NCI-H1930 (cell line): ENCODE results near the gene ING5.
"Not testable (repeated sequence)": the region's sequence is repeated elsewhere in the genome, so short reads cannot be mapped to it uniquely, and the experiment has no call there.

Source experiments
- DNase-seq, 2 experiments: peaks; one replicate each; lab custom pipeline; 2025; lab: John Stamatoyannopoulos, UW

The ING5 gene

DNA sequence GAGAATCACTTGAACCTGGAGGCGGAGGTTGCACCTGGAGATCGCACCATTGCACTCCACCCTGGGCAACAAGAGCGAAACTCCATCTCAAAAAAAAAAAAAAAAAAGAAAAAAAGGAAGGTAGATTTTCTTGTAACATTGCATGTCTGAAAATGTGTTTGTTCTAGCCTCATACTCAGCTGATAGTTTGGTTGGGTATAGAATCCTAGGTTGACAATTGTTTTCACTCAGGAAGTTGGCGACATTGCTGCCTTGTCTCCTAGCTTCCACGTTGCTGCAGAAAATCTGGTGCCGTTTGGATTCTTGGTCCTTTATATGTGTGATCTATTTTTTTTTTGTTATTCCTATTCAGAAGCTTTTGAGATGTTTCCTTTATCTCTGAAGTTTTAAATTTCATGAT, 4.7 kb downstream of the ING5 start:
- no peak for DNase-seq

DNA sequence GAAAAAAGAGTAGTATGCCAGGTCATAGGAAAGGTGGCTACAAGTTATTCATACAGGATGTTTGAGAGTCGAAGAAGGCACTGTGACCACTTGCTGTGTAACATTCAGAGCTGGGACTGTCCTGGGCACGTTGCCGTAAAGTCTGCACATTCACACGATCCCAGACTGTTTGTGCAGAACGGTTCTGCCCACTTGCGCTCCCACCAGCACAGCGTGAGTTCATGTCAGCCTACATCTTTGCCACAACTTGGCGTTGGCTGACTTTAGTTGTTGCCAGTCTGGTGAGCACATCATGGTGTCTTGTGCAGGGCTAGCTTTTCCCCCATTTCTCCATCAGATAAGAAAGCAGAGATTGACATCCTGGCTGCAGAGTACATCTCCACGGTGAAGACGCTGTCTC, 7.0 kb downstream of the ING5 start:
- no peak for DNase-seq

DNA sequence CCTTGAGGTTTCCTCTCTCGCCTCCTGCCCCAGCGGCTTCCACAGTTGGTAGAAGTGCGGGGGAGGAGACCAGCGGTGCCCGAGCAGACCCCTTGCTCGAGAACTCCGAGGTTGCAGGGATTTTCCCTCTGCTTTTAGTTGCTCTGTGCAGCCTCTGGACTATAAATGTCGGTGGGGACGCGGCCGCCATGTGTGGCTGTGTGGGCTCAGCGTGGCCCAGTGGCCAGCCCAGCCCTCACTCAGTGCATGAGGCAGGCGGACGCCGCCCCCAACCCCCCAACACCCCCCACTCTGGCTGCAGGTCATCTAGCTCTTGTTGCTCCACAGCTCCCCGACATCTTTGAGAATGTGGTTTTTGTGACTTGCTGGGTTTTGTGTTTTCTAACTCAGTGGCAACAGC, 17.3 kb downstream of the ING5 start:
- DNase-seq: no peak

DNA sequence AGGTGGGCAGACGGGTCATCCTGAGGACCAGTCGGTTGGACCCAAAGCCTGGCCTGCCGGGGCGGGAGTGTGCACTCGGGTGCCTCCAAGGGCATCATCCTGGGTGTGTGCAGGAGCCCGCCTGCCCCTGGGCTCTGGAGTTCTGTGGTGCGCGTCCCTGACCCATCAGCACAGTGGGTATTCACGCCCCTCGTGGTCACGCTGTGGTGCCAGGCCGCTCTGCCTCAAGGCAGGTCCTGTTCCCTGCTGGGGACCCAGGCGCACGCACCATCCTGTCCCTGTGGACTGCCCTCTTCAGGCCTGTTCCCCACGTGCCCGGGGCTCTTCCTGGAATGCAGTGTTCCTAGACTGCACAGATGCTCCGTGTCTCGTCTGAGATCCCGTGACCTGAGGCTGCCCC, 18.3 kb downstream of the ING5 start:
- DNase-seq: no peak

DNA sequence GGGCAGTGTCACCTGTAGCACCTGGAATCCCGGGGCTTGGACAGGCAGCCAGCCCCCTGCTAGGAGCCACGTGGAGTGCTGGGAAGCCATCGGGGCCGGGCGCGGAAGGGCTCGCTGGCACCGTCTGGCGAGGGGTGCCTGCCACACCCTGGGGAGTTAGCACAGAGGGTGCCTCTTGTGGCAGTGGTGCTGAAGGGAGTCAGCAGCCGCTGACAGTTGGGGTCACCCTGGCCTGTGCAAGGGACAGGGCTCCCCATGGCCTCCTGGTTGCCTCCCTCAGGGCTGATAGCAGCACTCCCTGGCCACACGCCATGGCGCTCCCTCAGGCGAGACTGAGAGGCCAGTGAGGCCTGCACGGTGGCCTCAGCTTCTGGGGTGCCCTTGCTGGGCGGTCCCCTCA, 18.7 kb downstream of the ING5 start:
- DNase-seq: no peak

DNA sequence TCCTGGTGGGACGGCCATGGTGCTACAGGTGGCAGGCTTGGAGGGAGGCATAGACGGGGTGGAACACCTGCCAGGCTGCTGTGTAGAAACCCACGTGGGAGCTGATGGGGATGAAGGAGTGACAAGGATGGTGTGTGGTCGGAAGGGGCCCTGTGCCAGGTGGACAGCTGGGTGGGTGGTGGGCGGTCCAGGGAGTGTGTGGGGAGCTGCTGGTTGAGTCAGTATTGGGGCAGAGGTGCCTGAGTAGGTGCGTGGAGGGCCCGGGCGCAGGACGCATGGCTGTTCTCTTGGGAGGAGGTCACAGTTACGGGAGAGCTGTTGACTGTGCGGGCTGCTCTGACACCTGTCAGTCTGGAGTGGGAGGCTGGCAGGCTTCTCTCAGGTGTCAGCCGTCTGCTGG, 20.0 kb downstream of the ING5 start:
- no peak for DNase-seq

DNA sequence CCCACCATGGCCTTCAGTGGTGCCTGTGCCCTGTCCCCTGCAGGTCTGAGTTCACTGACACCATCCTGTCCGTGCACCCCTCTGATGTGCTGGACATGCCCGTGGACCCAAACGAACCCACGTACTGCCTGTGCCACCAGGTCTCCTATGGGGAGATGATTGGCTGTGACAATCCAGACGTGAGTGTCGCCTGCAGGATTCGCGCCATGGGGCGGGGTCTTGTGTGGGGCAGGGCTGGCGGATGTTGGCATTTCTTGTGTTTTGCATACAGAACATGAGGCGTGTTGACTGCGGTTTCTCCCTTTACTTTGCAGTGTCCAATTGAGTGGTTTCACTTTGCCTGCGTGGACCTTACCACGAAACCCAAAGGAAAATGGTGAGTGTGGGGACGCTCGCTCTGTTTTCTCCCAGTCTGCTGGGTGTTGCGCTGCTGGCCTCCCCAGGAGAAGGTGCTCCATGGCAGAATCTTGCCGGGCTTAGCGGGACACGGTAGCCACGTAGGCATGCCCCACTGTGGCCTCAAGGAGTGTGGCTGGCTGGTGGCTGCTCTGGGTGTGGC, 21.1 kb downstream of the ING5 start:
- DNase-seq: no peak

DNA sequence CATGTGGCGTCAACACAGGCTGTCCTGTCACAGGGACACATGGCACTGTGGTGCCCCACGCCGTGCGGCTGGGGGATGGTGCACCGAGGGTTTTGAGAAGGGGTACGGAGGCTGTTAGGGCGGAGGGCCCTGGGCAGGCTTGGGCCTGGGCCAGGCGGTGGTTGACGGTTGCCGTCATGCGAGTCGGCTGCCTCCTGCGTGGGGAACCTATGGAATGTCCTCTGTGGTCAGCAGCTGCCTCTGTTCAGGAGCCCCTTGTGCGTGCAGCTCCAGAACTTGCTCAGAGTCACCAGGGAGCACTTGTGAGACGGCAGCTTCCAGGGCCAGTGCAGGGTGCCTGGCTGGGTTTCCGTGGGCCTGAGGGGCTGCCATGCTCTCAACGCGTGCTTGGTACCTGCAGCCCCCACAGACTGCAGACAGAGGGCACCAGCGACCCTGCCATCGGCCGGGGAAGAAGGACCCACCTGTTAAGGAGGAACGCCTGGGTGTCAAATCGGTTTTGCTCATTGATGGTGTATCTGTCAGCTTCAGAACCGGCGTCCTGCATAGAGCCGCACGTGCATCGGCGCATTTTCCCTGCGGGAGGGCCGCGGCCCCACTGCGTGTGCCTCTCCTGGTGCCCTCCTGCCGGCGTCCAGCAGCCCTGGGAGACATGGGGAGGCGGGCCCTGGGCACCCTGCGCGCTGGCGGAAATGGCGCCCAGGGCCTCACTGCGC, 22.6 kb downstream of the ING5 start:
- no peak for DNase-seq

DNA sequence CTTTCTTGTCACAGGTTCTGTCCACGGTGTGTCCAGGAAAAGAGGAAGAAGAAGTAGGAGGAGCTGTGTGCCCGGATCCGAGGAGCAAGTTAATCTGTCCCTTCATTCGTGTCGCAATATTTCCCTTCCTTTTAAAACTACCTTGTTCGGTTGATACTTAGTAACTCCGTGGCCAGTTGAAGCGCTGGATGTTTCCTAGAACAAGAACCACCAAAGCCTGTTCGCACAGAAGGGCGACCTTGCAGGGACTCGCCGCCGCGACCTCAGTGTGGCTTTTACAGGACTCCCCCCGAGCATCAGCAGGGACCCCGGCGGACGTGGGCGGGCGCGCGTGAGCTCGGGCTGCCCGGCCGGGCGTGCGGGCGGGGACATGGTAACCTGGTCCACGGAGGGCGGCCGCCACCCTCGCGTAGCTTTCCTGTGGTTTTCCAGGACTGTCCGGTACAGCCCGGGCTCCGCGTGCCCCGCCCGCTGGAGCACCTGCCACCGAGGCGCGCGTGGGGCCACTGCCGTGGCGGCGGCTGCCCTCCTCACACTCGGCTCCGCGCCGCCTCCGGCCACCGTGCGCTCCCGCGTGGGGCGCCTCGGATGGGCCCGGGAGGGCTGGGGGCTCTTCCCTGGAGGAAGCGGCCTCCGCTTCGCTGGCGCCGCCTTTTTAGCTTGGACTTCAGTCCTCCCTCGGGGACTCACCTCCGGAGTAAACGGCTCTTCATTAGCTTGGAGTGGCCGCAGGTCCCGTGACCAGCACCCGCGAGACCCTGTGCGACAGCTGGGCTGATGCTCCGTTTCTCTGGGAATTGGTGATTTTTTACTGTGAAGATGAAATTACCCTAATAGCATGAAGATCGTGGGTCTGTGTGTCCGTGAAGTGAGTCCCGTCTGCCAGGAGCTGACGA, 23.4 kb downstream of the ING5 start:
- no peak for DNase-seq

DNA sequence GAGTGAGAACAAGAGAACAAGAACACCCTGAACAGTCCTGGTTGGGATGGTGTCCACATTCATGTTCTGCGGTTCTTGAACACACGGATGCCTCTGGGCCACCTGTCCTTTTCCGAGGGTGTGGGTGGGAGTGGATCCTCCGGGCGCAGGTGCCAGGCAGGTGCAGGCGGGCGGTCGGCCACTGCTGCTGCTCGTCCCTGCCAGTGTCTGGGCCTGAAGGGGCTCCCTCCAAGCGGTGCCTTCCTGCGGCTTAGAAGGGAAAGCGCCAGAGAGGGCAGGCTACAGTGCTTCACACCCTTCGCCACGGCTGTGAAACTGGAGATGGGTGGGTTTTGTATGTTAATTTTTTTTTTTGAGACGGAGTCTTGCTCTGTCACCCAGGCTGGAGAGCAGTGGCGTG, 24.6 kb downstream of the ING5 start:
- no peak for DNase-seq

DNA sequence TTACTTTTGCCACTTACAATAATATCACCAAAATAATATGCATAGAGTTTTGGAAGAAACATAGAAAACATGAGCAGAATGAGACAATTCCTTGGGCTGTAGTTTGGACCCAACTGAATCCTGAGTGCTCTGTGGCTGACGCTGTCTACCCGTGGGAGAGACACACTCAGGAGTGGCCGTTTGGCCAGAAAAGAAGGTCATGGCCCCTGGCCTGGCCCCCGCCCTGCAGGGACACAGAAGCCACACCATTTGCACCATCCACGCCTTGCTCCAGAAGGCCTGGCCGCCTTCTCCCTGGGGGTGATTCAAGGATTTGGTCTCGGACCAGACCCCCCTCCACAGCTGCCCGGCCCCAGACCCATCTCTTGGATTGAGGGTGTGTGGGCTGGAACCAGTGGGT, 26.2 kb downstream of the ING5 start:
- no peak for DNase-seq

DNA sequence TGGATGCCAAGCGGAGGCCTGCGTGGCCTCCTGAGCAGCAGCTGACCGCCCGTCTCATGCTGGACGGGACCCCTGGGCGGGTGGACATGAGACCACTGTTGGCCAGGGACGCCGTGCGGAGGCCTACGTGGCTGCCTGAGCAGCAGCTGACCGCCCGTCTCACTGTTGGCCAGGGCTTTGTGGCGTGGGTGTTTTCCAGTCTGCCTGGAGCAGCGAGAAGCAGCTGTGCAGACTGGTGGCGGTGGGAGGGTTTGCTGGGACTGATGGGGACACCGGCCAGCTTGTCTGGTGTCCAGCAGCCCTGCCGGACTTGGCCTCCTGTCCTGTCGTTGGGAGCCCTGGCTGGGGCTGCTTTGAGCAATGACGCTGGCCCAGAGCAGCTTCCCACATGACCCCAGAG, 26.8 kb downstream of the ING5 start:
- no peak for DNase-seq

DNA sequence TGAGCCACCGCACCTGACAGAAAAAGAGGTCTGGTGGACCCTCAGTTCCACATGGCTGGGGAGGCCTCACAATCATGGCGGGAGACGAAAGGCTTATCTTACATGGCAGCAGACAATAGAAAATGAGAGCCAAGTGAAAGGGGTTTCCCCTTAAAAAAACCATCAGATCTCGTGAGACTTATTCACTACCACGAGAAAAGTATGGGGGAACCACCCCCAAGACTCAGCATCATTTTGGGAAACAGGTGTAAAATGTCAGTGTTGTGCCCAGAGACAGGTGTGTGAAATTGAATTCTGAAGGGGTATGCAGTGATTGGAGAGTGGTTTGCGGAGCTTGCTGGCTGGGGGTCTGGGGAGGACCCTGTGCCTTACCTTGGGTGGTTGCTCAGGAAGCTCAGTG, 28.0 kb downstream of the ING5 start:
- DNase-seq: no peak

DNA sequence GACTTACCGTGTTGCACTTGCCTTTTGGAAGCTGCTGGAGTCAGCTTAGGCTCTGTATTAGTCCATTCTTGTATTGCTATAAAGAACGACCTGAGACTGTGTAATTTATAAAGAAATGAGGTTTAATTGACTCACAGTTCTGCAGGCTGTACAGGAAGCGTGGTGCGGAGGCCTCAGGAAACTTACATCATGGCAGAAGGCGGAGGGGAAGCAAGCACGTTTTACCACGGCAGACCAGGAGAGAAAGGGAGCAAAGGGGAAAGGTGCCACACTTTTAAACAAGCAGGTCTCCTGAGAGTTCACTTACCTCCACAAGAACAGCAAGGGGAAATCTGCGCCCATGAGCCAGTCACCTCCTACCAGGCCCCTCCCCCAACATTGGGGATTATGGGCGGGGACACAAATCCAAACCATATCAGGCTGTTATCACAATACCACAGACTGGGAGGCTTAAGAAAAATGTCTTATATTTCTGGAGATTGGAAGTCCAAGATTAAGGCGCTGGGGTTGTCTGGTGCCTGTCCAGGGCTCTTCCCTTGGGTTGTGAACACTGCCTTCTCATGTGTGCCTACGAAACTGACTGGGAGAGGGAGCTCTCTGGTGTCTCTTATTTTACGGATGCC, 28.9 kb downstream of the ING5 start:
- no peak for DNase-seq

DNA sequence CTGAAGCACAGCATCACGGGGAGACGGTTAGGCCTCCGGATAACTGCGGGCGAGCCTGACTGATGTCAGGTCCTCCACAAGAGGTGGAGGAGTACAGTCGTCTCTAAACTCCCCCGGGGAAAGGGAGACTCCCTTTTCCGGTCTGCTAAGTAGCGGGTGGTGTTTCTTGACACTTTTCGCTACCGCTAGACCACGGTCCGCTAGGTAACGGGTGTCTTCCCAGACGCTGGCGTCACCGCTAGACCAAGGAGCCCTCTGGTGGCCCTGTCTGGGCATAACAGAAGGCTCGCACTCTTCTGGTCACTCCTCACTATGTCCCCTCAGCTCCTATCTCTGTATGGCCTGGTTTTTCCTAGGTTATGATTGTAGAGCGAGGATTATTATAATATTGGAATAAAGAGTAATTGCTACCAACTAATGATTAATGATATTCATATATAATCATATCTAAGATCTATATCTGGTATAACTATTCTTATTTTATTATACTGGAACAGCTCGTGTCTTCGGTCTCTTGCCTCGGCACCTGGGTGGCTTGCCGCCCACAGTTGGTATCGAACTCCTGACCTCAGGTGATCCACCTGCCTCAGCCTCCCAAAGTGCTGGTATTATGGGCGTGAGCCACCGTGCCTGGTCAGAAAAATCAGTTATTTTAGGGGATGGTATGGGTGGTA, 30.8 kb downstream of the ING5 start:
- not testable (repeated sequence) for DNase-seq

DNA sequence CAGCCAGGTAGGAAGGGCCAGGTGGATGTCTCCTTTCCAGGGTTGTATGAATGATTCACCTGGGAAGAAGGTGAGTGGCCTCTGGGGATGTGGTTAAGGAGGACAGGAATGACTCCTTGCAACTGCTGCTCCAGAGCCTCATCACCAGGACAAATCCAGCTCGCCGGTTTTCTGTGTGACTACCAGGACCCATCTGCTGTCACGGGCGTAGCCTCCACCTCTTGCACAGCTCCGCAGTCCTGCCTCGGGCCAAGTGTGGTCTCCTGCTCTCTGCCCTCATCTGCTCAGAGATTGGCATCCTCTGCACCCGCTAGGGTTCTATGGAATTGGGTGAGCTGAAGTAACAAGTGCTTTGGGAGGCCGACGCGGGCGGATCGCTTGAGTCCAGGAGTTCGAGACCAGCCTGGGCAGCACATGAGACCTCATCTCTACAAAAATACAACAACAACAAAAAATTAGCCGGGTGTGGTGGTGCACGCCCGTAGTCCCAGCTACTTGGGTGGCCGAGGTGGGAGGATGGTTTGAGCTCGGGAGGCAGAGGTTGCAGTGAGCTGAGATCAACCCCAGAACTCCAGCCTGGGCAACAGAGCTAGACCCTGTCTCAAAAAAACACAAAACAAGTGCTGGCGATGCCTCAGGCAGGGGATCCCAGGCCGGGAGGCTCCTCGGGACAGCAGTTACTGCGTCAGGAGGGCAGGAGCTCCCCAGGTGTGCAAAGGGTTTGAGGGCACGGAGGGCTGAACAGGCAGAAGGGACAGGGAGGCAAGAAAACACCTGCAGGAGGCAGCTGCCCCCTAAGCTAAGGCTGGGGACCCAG, 31.8 kb downstream of the ING5 start:
- no peak for DNase-seq

DNA sequence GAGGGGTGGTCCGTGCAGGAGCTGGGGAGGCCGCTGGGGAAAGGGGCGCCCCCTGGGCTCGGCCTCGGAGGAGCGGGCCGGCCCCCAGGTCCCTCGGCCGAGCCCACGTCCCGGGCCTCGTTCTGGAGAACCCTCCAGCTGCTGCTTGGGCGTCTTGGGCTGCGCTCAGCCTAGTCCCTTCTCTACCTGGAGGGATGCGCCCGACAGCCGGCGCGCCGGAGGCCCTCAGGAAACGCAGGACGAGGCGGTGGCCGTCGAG, 32.3 kb downstream of the ING5 start:
- no peak for DNase-seq

DNA sequence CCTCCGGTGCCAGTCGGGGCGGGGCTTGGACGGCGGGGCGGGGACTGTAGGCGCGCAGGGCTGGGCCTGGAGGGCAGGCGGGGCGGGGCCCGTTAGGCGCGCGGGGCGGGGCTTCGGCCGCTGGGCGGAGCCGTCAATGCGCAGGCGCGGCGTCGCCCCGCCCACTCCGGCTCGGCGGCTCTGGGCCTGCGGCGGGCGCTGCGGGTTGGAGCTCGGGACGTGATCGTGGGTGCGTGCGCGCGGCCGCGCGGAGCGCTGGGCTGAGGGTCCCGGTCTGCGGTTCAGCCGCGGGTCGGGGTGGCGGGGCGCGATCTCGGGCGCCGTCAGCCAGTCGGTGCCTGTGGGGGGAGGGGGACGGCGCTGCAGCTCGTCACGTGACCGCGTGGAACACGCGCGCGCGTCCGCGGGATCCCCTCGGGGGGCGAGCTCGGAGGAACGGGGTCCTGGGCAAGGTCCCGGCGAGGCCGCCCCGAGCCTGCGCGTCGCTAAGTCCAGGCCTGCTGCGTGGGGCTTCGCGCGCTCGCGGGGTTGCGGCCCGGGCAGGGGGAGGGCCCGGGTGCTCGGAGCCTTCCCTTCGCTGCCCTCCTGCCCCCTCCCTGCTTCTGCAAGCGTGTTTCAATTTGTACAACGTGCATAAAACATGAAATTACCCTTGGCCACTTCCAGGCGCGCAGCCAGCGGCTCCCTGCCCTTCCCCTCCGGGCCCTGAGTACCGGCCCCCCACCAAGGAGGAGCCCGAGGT, 32.8 kb downstream of the ING5 start, which contains the start of gene D2HGDH:
Gene D2HGDH (plus strand): TSS at position 164 of the 742 bp plus-strand sequence. CDS start 595 bp downstream, outside the sequence.
- peak; percentile 73 to 81 for DNase-seq

DNA sequence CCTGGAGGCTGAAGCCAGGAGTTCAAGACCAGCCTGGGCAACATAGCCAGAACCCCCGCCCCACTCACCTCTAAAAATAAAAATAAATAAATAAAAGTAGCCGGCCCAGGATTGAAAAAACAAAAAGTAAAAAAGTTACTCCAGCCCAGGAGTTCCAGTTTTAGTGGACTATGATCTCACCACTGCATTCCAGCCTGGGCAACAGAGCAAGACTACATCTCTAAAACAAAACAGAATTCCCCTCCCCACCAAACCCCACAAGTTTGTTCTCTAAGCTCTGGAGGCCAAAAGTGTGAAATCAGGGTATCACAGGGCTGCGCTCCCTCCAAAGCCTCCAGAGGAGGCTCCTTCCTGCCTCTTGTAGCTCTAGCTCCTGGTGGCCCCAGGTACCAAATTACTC, 34.3 kb downstream of the ING5 start:
- no peak for DNase-seq

DNA sequence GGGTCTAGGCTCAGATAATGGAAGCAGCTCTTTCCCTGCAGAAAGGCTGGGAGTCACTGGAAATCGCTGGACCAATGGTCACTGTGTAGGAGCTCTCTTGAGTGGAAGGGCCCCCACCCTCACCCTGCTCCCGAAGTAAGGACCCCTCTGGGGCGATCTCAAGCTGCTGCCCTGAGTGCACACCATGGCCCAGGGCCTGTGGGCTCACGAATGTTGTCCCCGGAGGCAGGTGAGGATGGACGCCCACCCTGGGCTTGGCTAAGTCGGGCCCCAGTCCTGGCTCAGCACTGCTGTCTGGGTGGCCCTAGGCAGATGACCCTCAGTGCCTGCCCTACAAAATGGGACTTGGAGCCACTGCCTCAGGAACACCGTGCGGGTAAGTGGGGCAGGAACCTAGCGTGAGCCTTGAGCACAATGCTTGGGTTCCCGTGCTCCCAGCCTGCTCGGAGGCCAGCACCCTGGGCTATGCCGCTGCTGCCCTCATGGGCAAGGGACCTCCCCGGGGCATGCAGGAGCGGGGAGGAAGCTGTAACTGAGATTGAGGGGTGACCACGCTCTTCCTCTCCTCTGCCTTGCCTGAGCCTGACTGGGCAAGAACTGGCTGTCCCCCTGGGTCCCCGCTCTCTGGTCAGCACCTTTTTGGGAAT, 36.3 kb downstream of the ING5 start:
- no peak for DNase-seq
